Measurements from ENCODE around the gene GBX1. TPM values are rescaled to one million over a fixed set of nuclear protein-coding genes. Genes with fewer than 3 reads are reported as not detected.

Gene GBX1
- 0.30 TPM for total RNA-seq

- DNase-seq: no peak
Measured at GRCh38 chr7:151167197-151167961, at the start of gene GBX1. GBX1 (minus strand) TSS chr7:151167694; CDS start chr7:151167548, 146 bp downstream.

DNA sequence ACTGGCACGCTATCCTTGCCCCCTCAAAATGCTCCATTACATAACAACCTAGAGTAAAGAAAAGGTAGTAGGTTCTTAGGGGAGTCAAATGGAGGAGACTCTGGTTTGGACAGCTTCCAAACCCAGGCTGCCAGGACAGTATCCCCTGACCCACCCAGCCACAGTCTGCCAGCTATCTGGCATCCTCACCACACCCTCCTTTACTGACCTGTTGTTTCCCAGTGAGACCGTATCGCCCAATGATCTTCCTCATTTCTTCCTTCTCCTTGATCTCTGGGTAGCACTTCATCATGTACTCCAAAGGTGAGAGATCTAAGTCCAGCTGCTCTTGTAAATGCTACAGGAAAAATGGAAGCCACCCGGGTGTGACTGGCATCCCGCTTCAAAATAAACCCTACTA is 47.9 kb upstream of the GBX1 start:
- DNase-seq: no peak

DNA sequence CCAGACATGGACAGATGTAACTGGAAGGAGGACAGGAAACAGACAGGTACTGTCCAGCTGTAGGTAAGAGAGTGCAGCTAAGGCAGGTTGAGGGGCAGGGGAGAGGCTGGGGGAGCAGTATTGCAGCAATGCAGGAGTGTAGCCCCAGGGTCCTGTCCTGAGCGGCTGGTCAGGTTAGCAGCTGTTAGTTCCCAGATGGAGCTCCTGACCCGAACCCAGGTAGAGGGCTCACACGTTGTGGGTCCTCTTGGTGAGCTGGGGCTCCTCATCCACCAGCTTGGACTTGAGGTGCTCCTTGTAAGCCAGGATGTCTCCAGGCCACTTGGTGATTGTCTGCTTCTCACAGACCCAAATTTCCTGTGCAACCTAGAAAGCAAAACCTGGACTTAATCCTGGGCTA is 46.3 kb upstream of the GBX1 start:
- DNase-seq: no peak

- DNase-seq: no peak
Measured at GRCh38 chr7:151212626-151213025, 45.1 kb upstream of the GBX1 start.

GRCh38 chr7:151211155-151211772 is 43.8 kb upstream of the GBX1 start:
- no peak for DNase-seq

DNA sequence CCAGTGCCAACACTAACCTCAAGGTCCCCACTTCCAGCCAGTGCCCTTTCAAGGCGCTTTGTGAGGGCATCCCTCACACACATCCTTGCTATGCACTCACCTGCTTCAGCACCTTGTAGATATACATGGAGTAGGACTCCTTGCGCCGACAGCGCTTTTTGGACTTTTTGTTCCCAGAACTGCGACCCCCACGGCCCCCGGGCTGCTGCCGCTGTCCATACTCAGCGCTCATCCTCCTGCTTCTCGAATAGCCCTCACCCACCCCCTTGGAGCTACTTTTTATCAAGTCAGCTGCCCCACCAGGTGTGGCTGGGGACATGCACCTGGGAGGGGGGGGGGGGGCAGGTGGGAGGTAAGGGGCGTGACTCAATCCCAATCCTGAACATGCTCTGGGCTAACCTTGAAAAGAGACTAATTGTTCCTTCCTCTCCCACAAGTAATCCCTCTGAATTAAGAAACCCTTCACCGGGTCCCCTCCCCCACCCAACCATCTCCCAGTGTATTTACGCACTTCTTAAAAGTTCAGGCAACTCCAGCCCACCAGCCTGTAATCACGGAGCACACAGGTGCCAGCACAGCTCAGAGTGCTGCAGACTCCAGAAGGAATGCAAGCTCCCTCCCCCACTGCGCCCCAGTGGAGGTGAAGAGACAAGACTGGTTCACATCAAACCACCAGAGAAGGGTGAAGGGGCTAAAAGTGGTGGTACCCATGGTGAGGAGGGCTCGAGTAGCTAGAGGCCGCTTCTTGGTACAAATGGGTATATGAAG is 42.8 kb upstream of the GBX1 start, which contains the start of gene H2BK1:
Gene H2BK1 (minus strand): TSS at position 402 of the 768 bp plus-strand sequence. CDS start 170 bp downstream, at position 232.
- DNase-seq: no peak

GRCh38 chr7:151209588-151209987 is 42.1 kb upstream of the GBX1 start:
- DNase-seq: no peak

DNA sequence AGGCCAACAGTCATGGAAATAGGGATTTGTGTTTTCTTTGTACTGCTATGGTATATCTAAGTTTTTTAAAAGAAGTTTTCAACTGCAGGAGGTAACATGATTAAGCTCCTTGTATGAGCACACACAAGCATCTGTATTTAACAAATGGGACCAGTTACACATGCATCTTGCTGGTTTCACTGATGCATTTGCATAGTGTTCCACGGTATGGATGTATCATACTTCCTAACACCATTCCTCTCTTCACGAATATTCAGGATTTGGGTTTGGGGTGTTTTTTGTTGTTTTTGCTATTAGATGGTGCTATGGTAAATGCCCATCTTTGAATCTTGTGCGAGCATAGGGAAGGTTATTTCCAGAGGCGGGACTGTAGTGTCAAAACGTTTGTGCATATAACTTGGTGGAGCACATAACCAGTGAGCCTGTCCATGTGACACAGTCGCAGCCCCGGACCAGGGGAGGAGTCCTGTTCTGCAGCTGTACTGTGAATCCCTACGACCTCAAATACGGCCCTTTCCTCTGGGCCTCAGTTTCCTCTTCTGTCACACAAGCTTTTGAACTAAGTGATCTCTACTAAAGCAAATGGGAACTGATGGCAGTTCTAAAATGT is 40.9 kb upstream of the GBX1 start:
- no peak for DNase-seq

GRCh38 chr7:151207804-151208203 is 40.3 kb upstream of the GBX1 start:
- no peak for DNase-seq

- DNase-seq: no peak
Measured at GRCh38 chr7:151207315-151207714, 39.8 kb upstream of the GBX1 start.

GRCh38 chr7:151206914-151207313 is 39.4 kb upstream of the GBX1 start:
- DNase-seq: no peak

DNA sequence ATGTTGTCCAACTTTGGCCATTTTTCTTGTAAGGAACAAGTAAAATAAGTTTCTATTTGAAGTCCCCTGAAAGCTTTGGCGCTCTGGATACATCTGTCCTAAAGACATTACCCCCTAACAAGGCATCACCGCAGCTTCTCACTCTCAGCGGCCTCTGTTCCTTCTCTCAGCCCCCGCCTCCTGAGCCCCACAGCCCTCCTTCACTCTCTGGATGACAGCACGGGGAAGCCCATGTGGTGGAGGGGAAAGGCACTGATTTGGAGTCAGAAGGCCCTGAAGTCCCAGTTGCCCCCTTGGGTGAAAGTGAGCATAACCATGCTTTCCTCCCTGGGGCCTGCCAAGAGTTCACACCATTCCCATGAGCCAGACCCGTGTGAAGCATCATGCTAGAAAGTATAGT is 38.2 kb upstream of the GBX1 start:
- no peak for DNase-seq

GRCh38 chr7:151204383-151205032 is 37.0 kb upstream of the GBX1 start:
- no peak for DNase-seq

- no peak for DNase-seq
Measured at GRCh38 chr7:151202836-151203235, 35.3 kb upstream of the GBX1 start.

DNA sequence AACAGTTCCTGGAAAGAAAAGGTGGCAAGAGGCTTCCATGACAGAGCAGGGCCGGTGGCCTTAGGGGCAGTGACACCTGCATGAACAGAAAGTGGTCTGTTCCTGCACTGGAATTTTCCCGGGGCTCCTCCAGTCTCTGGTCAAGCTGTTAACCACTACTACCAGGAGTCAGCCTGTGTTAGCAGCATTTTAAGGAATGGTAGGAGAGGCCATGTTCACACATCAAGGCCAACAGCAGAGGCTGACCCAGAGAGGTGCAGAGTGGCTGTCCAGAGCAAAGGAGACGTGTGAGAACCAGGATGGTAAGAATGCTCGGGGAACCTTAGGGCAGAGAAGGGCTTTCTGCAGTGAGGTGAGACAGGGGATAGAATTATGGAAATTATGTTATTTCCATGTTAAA is 34.3 kb upstream of the GBX1 start:
- no peak for DNase-seq

DNA sequence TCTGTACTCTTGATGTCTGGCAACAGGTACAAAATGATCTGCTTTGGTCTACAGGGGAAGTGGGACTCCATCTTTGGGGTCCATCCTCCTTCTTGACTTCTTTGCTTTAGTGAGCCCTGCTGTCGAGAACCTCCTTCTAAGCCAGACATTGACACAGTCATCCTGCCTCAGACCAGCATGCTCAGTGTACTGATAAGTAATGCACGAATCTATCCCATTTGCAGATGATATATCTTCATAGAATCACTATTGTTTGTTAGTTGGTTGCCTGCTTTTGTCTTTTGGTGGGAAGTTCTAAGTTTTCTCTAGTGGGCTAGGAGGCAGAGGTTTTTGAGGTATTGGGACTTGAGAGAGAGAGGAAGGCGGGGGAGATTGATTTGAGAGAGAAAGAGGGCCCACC is 33.9 kb upstream of the GBX1 start:
- DNase-seq: no peak

DNA sequence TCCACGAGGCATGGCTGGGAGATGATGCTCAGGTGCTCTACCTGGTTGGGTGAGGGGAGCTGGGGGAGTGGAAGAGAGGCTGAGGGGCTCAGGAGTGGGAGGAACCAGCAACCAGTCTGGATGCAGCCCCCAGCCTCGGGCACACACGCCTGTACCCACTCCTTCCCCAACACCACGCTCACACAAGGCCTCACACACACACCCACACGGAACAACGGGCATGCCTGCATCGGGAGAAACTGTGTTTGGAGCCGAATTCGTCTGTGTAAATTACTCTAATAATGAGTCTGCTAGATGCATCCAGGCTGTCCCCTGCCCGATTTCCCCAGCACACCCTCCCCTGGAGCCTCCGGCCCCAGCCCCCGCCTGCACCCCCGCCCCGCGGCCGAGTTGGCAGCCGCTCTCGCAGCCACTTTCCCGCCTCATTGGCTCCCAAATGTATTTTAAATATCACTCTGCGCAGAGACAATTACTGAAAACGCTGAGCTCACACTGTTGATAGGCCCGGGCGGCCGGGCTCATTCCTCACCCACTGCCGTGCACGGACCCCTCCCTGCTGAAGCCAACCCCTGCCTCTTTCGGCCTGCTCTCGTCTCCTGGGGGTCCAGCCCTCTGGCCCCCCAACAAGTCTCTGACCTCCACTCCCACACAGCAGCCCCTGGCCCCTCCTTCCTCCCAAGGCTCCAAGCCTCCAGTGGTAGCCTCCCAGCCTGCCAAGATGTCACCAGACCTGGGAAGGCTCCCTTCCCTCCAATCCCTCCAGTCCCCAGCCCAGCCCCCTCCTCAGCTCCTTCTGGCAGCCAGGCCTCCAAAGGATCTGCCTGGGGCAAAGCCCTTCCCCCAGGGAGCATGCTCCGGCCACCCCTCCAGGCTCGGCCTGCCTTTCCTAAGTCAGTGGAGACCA is 31.7 kb upstream of the GBX1 start:
- DNase-seq: no peak

- no peak for DNase-seq
Measured at GRCh38 chr7:151197932-151198331, 30.4 kb upstream of the GBX1 start.

DNA sequence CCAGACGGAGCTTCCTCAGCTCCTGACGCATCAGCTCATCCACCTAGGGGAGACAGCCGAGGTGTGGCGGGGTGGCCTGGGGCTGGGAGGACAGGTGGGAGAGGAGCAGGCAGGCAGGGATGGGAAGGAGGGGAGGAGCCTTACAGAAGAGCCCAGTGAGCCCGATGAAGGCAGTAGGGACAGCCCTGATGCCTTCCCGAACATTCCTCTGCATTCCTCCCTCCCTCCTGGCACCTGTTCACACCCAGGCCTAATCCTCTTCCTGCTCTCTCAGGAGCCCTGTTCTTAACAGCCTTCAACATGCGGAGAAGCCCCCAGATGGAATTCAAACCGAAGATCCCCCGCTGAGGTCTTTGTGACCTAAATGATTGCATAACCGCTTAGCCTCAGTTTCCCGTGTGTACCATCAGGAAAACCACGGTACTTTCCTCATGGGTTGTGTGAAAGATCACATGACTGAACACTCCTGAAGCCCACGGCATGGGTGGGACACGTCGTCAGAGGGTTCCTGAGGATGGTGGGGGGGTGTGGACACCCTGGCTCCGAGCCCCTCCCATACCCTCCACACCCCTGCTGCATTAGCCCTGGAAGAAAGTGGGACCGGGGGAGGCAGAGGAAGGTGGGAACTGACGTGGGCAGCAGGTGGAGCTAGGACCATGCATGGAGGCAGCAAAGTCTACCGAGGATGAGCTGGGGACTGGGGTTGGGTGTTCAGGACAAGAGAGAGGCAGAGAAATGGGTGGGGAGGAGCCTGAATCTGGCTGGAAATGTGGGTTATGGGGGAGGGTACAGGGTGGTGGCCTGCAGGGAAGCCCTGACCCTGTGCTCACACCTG is 28.3 kb upstream of the GBX1 start:
- no peak for DNase-seq

- DNase-seq: no peak
Measured at GRCh38 chr7:151194188-151194587, 26.7 kb upstream of the GBX1 start.
